Measurements from ENCODE around the gene MB21D2. TPM values are rescaled to one million over a fixed set of nuclear protein-coding genes. Genes with fewer than 3 reads are reported as not detected.

Gene MB21D2
- total RNA-seq, 1 experiment from 2014 or later, result 2.8 TPM

DNA sequence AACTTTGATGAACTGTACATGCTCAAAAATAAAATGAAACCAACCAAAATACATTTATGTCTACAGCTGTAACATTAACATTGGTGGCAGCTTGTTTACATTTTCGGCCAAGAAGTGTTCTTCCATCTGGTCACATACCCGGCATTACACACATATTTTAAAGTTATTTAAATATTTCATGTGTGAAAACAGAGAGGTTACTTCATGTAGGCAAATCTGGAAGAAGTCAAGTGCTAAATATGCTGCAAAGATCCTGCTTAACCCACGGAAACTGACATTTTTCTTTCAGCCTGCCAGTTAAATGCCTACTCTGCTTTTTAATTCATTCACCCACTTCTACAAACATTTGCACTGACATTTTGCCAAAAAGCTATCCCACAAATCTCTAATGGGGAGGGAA lies 69.7 kb downstream of the MB21D2 start:
- peaks cover 24 to 31% of the 10 kb centered on the region in 2 experiments for H3K4me1 ChIP-seq (ENCODE audit: control insufficient read depth in 1 of 2, insufficient read depth in 2 of 2, low read length in 2 of 2)
- H3K79me2 ChIP-seq (ENCODE audit: insufficient read depth, low read length), result no peaks in the 10 kb centered on the region
- no peak for TF ChIP-seq RAD21 (IDR thresholded peaks at IDR 0.05; ENCODE audit: low read depth)
- no peak for TF ChIP-seq POLR2A (IDR thresholded peaks at IDR 0.05; ENCODE audit: borderline replicate concordance, extremely low read depth, insufficient read depth, insufficient read length)
- TF ChIP-seq, protein P1, sequence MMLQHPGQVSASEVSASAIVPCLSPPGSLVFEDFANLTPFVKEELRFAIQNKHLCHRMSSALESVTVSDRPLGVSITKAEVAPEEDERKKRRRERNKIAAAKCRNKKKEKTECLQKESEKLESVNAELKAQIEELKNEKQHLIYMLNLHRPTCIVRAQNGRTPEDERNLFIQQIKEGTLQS (IDR thresholded peaks at IDR 0.05), result no peak
- no peak for TF ChIP-seq EZH2 (IDR thresholded peaks at IDR 0.05)
- TF ChIP-seq CBX3 (IDR thresholded peaks at IDR 0.05; ENCODE audit: low read depth), result no peak
- TF ChIP-seq ZNF274 (IDR thresholded peaks at IDR 0.05; ENCODE audit: low read depth, low read length), result no peak
- TF ChIP-seq SIN3A (IDR thresholded peaks at IDR 0.05; ENCODE audit: low read depth), result no peak
- TF ChIP-seq, protein P2, sequence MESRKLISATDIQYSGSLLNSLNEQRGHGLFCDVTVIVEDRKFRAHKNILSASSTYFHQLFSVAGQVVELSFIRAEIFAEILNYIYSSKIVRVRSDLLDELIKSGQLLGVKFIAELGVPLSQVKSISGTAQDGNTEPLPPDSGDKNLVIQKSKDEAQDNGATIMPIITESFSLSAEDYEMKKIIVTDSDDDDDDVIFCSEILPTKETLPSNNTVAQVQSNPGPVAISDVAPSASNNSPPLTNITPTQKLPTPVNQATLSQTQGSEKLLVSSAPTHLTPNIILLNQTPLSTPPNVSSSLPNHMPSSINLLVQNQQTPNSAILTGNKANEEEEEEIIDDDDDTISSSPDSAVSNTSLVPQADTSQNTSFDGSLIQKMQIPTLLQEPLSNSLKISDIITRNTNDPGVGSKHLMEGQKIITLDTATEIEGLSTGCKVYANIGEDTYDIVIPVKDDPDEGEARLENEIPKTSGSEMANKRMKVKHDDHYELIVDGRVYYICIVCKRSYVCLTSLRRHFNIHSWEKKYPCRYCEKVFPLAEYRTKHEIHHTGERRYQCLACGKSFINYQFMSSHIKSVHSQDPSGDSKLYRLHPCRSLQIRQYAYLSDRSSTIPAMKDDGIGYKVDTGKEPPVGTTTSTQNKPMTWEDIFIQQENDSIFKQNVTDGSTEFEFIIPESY (IDR thresholded peaks at IDR 0.05; ENCODE audit: extremely low read depth, insufficient replicate concordance, low read length), result no peak
- no peak for TF ChIP-seq JUND (IDR thresholded peaks at IDR 0.05)
- H3K9me3 ChIP-seq (ENCODE audit: control insufficient read depth in 1 of 2, insufficient read depth in 1 of 2, low read depth in 1 of 2, low read length in 2 of 2), result no peaks in the 10 kb centered on the region
- ChIA-PET CTCF (no interaction called here), POLR2A (no interaction called here), RAD21 (ENCODE audit: low non-redundant PET in 1 of 2, low total read pairs in 2 of 2, uncharacterized antibody in 2 of 2, unreplicated experiment in 2 of 2) (no interaction called here)
- DNase-seq (ENCODE audit: low read depth, low spot score), result no peak
- H3K9ac ChIP-seq (ENCODE audit: low read length), result no peak overlapping the region
- no peak overlapping the region for H2AFZ ChIP-seq (ENCODE audit: low read depth, low read length, poor library complexity, severe bottlenecking)
- H3K36me3 ChIP-seq (ENCODE audit: control insufficient read depth in 1 of 2, insufficient read depth in 2 of 2, low read length in 2 of 2), result no peaks in the 10 kb centered on the region
- H3K4me3 ChIP-seq (replicated peaks in 1 of 2; ENCODE audit: low read depth in 1 of 2, low read length in 2 of 2), result no peak overlapping the region
- intact Hi-C loops (cut with micrococcal nuclease), result no loop called here
- no peak overlapping the region for H3K4me2 ChIP-seq (ENCODE audit: low read length)
- no peak for ATAC-seq
- no peaks in the 10 kb centered on the region; the same call in 1 of the 2 replicates for H4K20me1 ChIP-seq (ENCODE audit: insufficient read depth)
- no peaks in the 10 kb centered on the region for H3K27me3 ChIP-seq (ENCODE audit: insufficient read depth, low read length)
- no peaks in the 10 kb centered on the region for H3K9me2 ChIP-seq (ENCODE audit: insufficient read depth)
- no TSS peak for BruUV-seq (replicated peaks)
- no peak overlapping the region for H3K27ac ChIP-seq (ENCODE audit: low read depth, low read length)

DNA sequence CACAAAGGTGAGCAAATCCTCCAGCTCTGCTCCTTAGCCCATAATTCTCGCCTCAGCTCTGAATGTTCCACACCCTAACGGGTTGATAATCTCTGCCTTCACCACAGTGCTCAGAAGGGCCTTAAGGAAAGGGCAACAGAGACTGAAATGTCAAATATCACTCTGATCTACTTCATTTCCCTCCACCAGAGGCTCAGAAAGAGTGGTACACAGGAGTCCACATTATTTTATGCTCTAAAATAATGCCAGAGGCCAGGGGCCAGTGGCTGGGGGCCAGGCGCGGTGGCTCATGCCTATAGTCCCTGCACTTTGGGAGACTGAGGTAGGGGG lies 72.2 kb downstream of the MB21D2 start:
- Histone ChIP-seq H3K9ac (ENCODE audit: low read length) (no peak overlapping the region), H4K20me1 (ENCODE audit: insufficient read depth) (no peaks in the 10 kb centered on the region), H3K27me3 (ENCODE audit: insufficient read depth, low read length) (no peaks in the 10 kb centered on the region), H3K36me3 (ENCODE audit: control insufficient read depth in 1 of 2, insufficient read depth in 2 of 2, low read length in 2 of 2) (no peaks in the 10 kb centered on the region), H3K4me2 (ENCODE audit: low read length) (no peak overlapping the region), H3K9me2 (ENCODE audit: insufficient read depth) (no peaks in the 10 kb centered on the region), H3K4me3 (replicated peaks in 1 of 2; ENCODE audit: low read depth in 1 of 2, low read length in 2 of 2) (no peak overlapping the region), H3K9me3 (ENCODE audit: control insufficient read depth in 1 of 2, insufficient read depth in 1 of 2, low read depth in 1 of 2, low read length in 2 of 2) (no peaks in the 10 kb centered on the region), H3K4me1 (ENCODE audit: control insufficient read depth in 1 of 2, insufficient read depth in 2 of 2, low read length in 2 of 2) (peaks cover 3 to 6% of the 10 kb centered on the region in 2 experiments; a peak in 3 of 4 replicates), H3K27ac (ENCODE audit: low read depth, low read length) (no peak overlapping the region), H3K79me2 (ENCODE audit: insufficient read depth, low read length) (no peaks in the 10 kb centered on the region), H2AFZ (ENCODE audit: low read depth, low read length, poor library complexity, severe bottlenecking) (no peak overlapping the region)
- RAD21 ChIA-PET (ENCODE audit: low non-redundant PET in 1 of 2, low total read pairs in 2 of 2, uncharacterized antibody in 2 of 2, unreplicated experiment in 2 of 2), result no interaction called here
- ATAC-seq (no peak), DNase-seq (ENCODE audit: low read depth, low spot score) (no peak)
- intact Hi-C loops (cut with micrococcal nuclease), result no loop called here
- no TSS peak for BruUV-seq (replicated peaks)
- POLR2A ChIA-PET, result no interaction called here
- CTCF ChIA-PET, result no interaction called here
- TF ChIP-seq, protein P3, sequence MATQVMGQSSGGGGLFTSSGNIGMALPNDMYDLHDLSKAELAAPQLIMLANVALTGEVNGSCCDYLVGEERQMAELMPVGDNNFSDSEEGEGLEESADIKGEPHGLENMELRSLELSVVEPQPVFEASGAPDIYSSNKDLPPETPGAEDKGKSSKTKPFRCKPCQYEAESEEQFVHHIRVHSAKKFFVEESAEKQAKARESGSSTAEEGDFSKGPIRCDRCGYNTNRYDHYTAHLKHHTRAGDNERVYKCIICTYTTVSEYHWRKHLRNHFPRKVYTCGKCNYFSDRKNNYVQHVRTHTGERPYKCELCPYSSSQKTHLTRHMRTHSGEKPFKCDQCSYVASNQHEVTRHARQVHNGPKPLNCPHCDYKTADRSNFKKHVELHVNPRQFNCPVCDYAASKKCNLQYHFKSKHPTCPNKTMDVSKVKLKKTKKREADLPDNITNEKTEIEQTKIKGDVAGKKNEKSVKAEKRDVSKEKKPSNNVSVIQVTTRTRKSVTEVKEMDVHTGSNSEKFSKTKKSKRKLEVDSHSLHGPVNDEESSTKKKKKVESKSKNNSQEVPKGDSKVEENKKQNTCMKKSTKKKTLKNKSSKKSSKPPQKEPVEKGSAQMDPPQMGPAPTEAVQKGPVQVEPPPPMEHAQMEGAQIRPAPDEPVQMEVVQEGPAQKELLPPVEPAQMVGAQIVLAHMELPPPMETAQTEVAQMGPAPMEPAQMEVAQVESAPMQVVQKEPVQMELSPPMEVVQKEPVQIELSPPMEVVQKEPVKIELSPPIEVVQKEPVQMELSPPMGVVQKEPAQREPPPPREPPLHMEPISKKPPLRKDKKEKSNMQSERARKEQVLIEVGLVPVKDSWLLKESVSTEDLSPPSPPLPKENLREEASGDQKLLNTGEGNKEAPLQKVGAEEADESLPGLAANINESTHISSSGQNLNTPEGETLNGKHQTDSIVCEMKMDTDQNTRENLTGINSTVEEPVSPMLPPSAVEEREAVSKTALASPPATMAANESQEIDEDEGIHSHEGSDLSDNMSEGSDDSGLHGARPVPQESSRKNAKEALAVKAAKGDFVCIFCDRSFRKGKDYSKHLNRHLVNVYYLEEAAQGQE (IDR thresholded peaks at IDR 0.05; ENCODE audit: low read depth), result no peak
- no peak for TF ChIP-seq EZH2 (IDR thresholded peaks at IDR 0.05)
- TF ChIP-seq EZH2phosphoT487 (IDR thresholded peaks at IDR 0.05; ENCODE audit: borderline replicate concordance), result no peak
- TF ChIP-seq FOSL1 (IDR thresholded peaks at IDR 0.05; ENCODE audit: low read depth), result no peak
- TF ChIP-seq SRF (IDR thresholded peaks at IDR 0.05; ENCODE audit: low read depth), result no peak

Measured in HCT116 (cell line).